SK-N-SH treated with all-trans-retinoic acid at 6 μM for 48 hours (cell line): ENCODE measurements around the gene DDX41.

Source experiments
- ATAC-seq: fragments of 200-7000 bp; cut with Tn5 transposase; 3 replicates; pipeline ENCODE4 v1.9.1; 2020; ENCODE audit warnings: mild to moderate bottlenecking, moderate library complexity
- ARNTL ChIP-seq: fragments of 450-650 bp; formaldehyde crosslinking; IDR thresholded peaks from 2 replicates; pipeline ENCODE4 v1.5.0; 2020; ENCODE audit warnings: low read depth, mild to moderate bottlenecking, moderate library complexity, borderline replicate concordance
- CSDC2 ChIP-seq: fragments of 250-450 bp; sonication (Bioruptor Pico); IDR thresholded peaks from 2 replicates; pipeline ENCODE4 v1.5.0; 2020; ENCODE audit warnings: mild to moderate bottlenecking, moderate library complexity
- CSRNP3 ChIP-seq: fragments of 250-450 bp; sonication (Bioruptor Pico); IDR thresholded peaks from 2 replicates; pipeline ENCODE4 v1.5.1; 2021; ENCODE audit warnings: mild to moderate bottlenecking, moderate library complexity
- ESRRG ChIP-seq: fragments of 250-450 bp; sonication (Bioruptor Pico); IDR thresholded peaks from 2 replicates; pipeline ENCODE4 v1.6.1; 2021; ENCODE audit warnings: mild to moderate bottlenecking
- ISL1 ChIP-seq: fragments of 250-450 bp; sonication (Bioruptor Pico); IDR thresholded peaks from 2 replicates; pipeline ENCODE4 v2.1.2; 2022; ENCODE audit warnings: mild to moderate bottlenecking, moderate library complexity
- OSR1 ChIP-seq: fragments of 250-450 bp; sonication (Bioruptor Pico); IDR thresholded peaks from 2 replicates; pipeline ENCODE4 v1.8.0; 2022; ENCODE audit warnings: moderate library complexity, mild to moderate bottlenecking, inconsistent platforms
- PPARA ChIP-seq: fragments of 250-450 bp; sonication (Bioruptor Pico); IDR thresholded peaks from 2 replicates; pipeline ENCODE4 v1.5.0; 2020; ENCODE audit warnings: mild to moderate bottlenecking, borderline replicate concordance
- RARB ChIP-seq: fragments of 250-450 bp; sonication (Bioruptor Pico); IDR thresholded peaks from 2 replicates; pipeline ENCODE4 v1.8.0; 2021; ENCODE audit warnings: mild to moderate bottlenecking, moderate library complexity
- SNAI2 ChIP-seq: fragments of 250-450 bp; sonication (Bioruptor Pico); IDR thresholded peaks from 2 replicates; pipeline ENCODE4 v1.5.0; 2020; ENCODE audit warnings: mild to moderate bottlenecking, moderate library complexity
- TCF4 ChIP-seq: fragments of 250-450 bp; sonication (Bioruptor Pico); IDR thresholded peaks from 2 replicates; pipeline ENCODE4 v1.8.0; 2021; ENCODE audit warnings: mild to moderate bottlenecking, moderate library complexity, borderline replicate concordance
- TOX ChIP-seq: fragments of 250-450 bp; sonication (Bioruptor Pico); IDR thresholded peaks from 2 replicates; pipeline ENCODE4 v1.8.0; 2021; ENCODE audit warnings: mild to moderate bottlenecking, moderate library complexity, borderline replicate concordance
- TSHZ2 ChIP-seq: fragments of 250-450 bp; sonication (Bioruptor Pico); IDR thresholded peaks from 2 replicates; pipeline ENCODE4 v1.5.0; 2020; ENCODE audit warnings: mild to moderate bottlenecking, moderate library complexity
- ZC3H10 ChIP-seq: fragments of 250-450 bp; sonication (Bioruptor Pico); IDR thresholded peaks from 2 replicates; pipeline ENCODE4 v1.5.1; 2021; ENCODE audit warnings: mild to moderate bottlenecking, moderate library complexity
- ZFP3 ChIP-seq: fragments of 250-450 bp; sonication (Bioruptor Pico); IDR thresholded peaks from 2 replicates; pipeline ENCODE4 v1.5.0; 2020; ENCODE audit warnings: mild to moderate bottlenecking, moderate library complexity
- ZNF565 ChIP-seq: fragments of 450-650 bp; formaldehyde crosslinking; conservative IDR thresholded peaks from 2 replicates; pipeline ENCODE4 v1.5.0; 2020; ENCODE audit warnings: low read depth, mild to moderate bottlenecking, moderate library complexity
- ZNF70 ChIP-seq: fragments of 450-650 bp; formaldehyde crosslinking; IDR thresholded peaks from 2 replicates; pipeline ENCODE4 v1.5.0; 2020; ENCODE audit warnings: mild to moderate bottlenecking, moderate library complexity
- ZNF8 ChIP-seq: fragments of 450-650 bp; formaldehyde crosslinking; IDR thresholded peaks from 2 replicates; pipeline ENCODE4 v1.5.0; 2020; ENCODE audit warnings: mild to moderate bottlenecking, moderate library complexity
- TF ChIP-seq, protein P1 (sequence below): fragments of 250-450 bp; sonication (Bioruptor Pico); IDR thresholded peaks from 2 replicates; pipeline ENCODE4 v1.5.1; 2020; ENCODE audit warnings: low read depth, mild to moderate bottlenecking, moderate library complexity
- TF ChIP-seq, protein P2 (sequence below): fragments of 250-450 bp; sonication (Bioruptor Pico); IDR thresholded peaks from 2 replicates; pipeline ENCODE4 v1.8.0; 2020; ENCODE audit warnings: mild to moderate bottlenecking, moderate library complexity, borderline replicate concordance
- TF ChIP-seq, protein P3 (sequence below): fragments of 250-450 bp; sonication (Bioruptor Pico); IDR thresholded peaks from 2 replicates; pipeline ENCODE4 v1.8.0; 2021; ENCODE audit warnings: low read depth, mild to moderate bottlenecking, moderate library complexity, borderline replicate concordance

DDX41 gene

DNA sequence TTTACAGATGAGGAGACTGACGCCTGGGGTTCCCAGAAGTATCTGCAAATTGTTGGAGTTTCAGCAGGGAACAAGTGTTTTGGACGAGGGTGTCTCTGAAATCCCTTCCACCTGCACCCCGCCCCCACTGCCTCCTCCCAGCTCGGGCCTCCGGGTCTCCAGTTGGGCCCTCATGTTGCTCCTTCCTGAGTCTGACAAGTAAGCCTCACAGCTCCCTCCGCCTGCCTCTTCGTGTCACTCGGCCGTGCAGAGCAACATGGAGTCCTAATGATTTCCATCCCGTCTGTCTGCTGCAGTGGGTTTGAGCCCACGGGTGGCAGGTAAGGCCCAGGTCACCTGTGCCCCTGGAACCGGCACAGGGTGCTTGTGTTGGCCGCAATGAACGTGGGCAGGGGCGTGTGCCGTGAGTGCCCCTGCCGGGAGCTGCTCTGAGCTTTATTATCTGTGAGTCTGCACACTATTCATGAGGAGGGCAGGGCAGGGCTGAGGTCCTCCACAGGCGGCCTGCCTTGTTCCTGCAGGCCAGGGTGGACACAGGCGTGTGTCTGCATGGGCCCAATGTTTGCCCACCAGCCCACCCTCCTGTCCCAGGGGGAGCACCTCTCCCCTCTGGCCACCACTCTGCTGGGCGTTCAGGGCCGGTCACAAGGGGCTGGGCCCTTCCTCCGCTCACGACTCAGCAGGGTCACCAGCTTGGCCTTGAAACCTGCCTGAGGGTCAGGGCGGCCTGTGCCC lies 13.2 kb downstream of the DDX41 start:
- TF ChIP-seq ARNTL (no peak), TSHZ2 (CRISPR knock-in tag) (no peak), ESRRG (CRISPR knock-in tag) (no peak), ZC3H10 (CRISPR knock-in tag) (no peak), RARB (CRISPR knock-in tag) (no peak), ZNF565 (no peak)
- TF ChIP-seq, protein P1, sequence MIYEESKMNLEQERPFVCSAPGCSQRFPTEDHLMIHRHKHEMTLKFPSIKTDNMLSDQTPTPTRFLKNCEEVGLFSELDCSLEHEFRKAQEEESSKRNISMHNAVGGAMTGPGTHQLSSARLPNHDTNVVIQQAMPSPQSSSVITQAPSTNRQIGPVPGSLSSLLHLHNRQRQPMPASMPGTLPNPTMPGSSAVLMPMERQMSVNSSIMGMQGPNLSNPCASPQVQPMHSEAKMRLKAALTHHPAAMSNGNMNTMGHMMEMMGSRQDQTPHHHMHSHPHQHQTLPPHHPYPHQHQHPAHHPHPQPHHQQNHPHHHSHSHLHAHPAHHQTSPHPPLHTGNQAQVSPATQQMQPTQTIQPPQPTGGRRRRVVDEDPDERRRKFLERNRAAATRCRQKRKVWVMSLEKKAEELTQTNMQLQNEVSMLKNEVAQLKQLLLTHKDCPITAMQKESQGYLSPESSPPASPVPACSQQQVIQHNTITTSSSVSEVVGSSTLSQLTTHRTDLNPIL = no peak
- TF ChIP-seq, protein P2, sequence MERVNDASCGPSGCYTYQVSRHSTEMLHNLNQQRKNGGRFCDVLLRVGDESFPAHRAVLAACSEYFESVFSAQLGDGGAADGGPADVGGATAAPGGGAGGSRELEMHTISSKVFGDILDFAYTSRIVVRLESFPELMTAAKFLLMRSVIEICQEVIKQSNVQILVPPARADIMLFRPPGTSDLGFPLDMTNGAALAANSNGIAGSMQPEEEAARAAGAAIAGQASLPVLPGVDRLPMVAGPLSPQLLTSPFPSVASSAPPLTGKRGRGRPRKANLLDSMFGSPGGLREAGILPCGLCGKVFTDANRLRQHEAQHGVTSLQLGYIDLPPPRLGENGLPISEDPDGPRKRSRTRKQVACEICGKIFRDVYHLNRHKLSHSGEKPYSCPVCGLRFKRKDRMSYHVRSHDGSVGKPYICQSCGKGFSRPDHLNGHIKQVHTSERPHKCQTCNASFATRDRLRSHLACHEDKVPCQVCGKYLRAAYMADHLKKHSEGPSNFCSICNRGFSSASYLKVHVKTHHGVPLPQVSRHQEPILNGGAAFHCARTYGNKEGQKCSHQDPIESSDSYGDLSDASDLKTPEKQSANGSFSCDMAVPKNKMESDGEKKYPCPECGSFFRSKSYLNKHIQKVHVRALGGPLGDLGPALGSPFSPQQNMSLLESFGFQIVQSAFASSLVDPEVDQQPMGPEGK = no peak
- no peak for ATAC-seq

- no peak for ATAC-seq
- no peak for TF ChIP-seq TSHZ2 (CRISPR knock-in tag)
- no peak for TF ChIP-seq CSDC2 (CRISPR knock-in tag)
- TF ChIP-seq ZNF565 = no peak
- no peak for TF ChIP-seq TOX (CRISPR knock-in tag)
- no peak for TF ChIP-seq ZFP3 (CRISPR knock-in tag)
- TF ChIP-seq TCF4 = no peak
- TF ChIP-seq OSR1 = no peak
- no peak for TF ChIP-seq CSRNP3
- TF ChIP-seq RARB (CRISPR knock-in tag) = no peak
- no peak for TF ChIP-seq SNAI2 (CRISPR knock-in tag)
- no peak for TF ChIP-seq ESRRG (CRISPR knock-in tag)
- TF ChIP-seq ZNF70 (CRISPR knock-in tag) = no peak
- TF ChIP-seq, protein P3, sequence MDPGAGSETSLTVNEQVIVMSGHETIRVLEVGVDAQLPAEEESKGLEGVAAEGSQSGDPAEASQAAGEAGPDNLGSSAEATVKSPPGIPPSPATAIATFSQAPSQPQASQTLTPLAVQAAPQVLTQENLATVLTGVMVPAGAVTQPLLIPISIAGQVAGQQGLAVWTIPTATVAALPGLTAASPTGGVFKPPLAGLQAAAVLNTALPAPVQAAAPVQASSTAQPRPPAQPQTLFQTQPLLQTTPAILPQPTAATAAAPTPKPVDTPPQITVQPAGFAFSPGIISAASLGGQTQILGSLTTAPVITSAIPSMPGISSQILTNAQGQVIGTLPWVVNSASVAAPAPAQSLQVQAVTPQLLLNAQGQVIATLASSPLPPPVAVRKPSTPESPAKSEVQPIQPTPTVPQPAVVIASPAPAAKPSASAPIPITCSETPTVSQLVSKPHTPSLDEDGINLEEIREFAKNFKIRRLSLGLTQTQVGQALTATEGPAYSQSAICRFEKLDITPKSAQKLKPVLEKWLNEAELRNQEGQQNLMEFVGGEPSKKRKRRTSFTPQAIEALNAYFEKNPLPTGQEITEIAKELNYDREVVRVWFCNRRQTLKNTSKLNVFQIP = no peak
- TF ChIP-seq ZNF8 (CRISPR knock-in tag) = no peak
- TF ChIP-seq, protein P2 = no peak
- no peak for TF ChIP-seq PPARA (CRISPR knock-in tag)
- no peak for TF ChIP-seq ISL1 (CRISPR knock-in tag)
Observed at GRCh38 chr5:177502886-177503285, 13.9 kb downstream of the DDX41 start.
